Lung (tissue), 12 donors: Measurements from ENCODE around the gene MARCHF10. TPM values are rescaled to one million over a fixed set of nuclear protein-coding genes. Genes with fewer than 3 reads are reported as not detected.

Experiments
- ATAC-seq: fragments of 200-7000 bp; cut with Tn5 transposase; one replicate; pipeline ENCODE4 v1.9.1; 2020; ENCODE audit warnings: moderate number of reproducible peaks; ENCODE audit not compliant: insufficient read depth, low FRiP score
- DNase-seq, 3 donors: peaks; one replicate each; pipeline ENCODE4 v3.0.0-alpha.2; 2013 to 2017
- H3K27ac ChIP-seq, 2 donors: one replicate each; pipeline ENCODE4 v1.5.1; 2013; ENCODE audit warnings: mild to moderate bottlenecking in 2 of 2, moderate library complexity in 2 of 2, control low read depth in 1 of 2, inconsistent platforms in 1 of 2, low read depth in 1 of 2, low read length in 1 of 2
- H3K27me3 ChIP-seq, 3 donors: one replicate each; pipeline ENCODE4 v1.5.1; 2013; ENCODE audit warnings: low read length in 2 of 3; ENCODE audit not compliant: control insufficient read depth in 3 of 3, insufficient read depth in 3 of 3
- H3K36me3 ChIP-seq, 4 donors: one replicate each; pipeline ENCODE4 v1.5.1; 2013; ENCODE audit warnings: low read length in 4 of 4, mild to moderate bottlenecking in 1 of 4, moderate library complexity in 1 of 4; ENCODE audit not compliant: control insufficient read depth in 4 of 4, insufficient read depth in 4 of 4
- H3K4me1 ChIP-seq, 5 donors: one replicate each; pipeline ENCODE4 v1.5.1; 2013; ENCODE audit warnings: low read length in 5 of 5, mild to moderate bottlenecking in 2 of 5, moderate library complexity in 1 of 5; ENCODE audit not compliant: control insufficient read depth in 5 of 5, insufficient read depth in 5 of 5
- H3K4me3 ChIP-seq: one replicate; pipeline ENCODE4 v1.5.1; 2013; ENCODE audit warnings: mild to moderate bottlenecking, control low read depth, moderate library complexity
- H3K9ac ChIP-seq, 2 donors: one replicate each; pipeline ENCODE4 v1.5.1; 2013; ENCODE audit warnings: low read length in 2 of 2, control low read depth in 1 of 2; ENCODE audit not compliant: insufficient read depth in 1 of 2
- H3K9me3 ChIP-seq, 4 donors: one replicate each; pipeline ENCODE4 v1.5.1; 2013; ENCODE audit warnings: low read length in 3 of 4, mild to moderate bottlenecking in 1 of 4, moderate library complexity in 1 of 4; ENCODE audit not compliant: control insufficient read depth in 4 of 4, insufficient read depth in 3 of 4
- WGBS, 2 donors: extraction: QIAGEN DNeasy Blood & Tissue Kit; methylation state at CpG; one replicate each; pipeline ENCODE4 v1.1.7; 2013; 5-methylcytosine and 5-hydroxymethylcytosine counted together
- polyA plus RNA-seq, 2 donors: library from polyadenylated mRNA; stranded (reverse); fragments of 200-250 nt; gene quantifications; one replicate each; pipeline ENCODE4 v1.2.1, GENCODE V29; 2013
- total RNA-seq, 2 donors: library from RNA; depleted of rRNA in 1 of 2; stranded (reverse); fragments of >200 nt in 1 of 2; gene quantifications; one replicate each; pipeline ENCODE4 v1.2.1, GENCODE V29; 2014 to 2021
- TF ChIP-seq, protein P1 (sequence below): IDR thresholded peaks from 2 replicates; pipeline ENCODE4 v1.5.1; 2012; ENCODE audit warnings: mild to moderate bottlenecking; ENCODE audit errors: control extremely low read depth, extremely low read depth
- donor health status: control.
- donor health status: control.
- donor health status: Bipolar disorder and iron deficiency.
- donor health status: healthy.
- donor health status: DM: yes; HTN: yes; CAD: no.

The MARCHF10 gene
- total and polyA plus RNA-seq, 4 donors, result 3.1 to 13.8 (median 7.5) TPM

DNA sequence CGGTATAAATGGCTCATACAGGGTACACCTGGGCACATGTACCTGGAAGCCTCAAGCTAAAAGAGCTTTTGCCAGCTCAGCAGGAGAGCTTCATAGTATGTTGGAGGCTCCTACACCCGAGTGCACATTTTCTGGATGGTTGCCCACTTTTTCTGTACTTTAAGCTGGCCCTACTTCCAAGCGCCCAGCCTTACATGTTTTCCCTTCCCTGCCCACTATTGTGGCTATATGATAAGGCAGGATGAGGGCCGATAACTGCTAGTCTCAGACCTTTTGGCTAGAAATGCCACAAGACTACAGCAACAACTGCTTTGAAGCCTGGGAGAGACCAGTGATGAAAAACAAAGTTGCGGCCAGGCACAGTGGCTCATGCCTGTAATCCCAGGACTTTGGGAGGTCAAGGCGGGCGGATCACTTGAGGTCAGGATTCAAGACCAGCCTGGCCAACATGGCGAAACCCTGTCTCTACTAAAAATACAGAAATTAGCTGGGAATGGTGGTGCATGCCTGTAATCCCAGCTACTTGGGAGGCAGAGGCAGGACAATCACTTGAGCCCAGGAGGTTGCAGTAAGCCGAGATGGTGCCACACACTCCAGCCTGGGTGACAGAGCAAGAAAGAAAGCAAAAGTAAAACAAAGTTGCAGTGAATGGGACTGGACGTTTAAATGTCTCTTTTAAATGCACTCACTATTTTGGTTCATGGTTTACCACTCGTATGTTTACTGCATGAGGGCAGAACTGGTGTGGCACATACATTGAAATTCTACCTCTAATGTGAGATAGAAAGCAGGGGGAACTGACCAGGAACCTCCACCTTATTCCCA, 14.2 kb upstream of the MARCHF10 start:
- DNase-seq (peak; percentile 48 to 81 (median 62)), ATAC-seq (no peak)
- Histone ChIP-seq H3K36me3 (no peaks in the 10 kb centered on the region), H3K4me3 (no peak overlapping the region), H3K4me1 (peaks cover 0 to 23% (median 6%) of the 10 kb centered on the region in 5 donors), H3K27ac (no peak overlapping the region), H3K9me3 (no peaks in the 10 kb centered on the region), H3K9ac (no peak overlapping the region), H3K27me3 (no peaks in the 10 kb centered on the region)
- 75 to 81% methylated on average over 11 of the region's 11 CpGs for WGBS, 2 donors
- TF ChIP-seq, protein P1, sequence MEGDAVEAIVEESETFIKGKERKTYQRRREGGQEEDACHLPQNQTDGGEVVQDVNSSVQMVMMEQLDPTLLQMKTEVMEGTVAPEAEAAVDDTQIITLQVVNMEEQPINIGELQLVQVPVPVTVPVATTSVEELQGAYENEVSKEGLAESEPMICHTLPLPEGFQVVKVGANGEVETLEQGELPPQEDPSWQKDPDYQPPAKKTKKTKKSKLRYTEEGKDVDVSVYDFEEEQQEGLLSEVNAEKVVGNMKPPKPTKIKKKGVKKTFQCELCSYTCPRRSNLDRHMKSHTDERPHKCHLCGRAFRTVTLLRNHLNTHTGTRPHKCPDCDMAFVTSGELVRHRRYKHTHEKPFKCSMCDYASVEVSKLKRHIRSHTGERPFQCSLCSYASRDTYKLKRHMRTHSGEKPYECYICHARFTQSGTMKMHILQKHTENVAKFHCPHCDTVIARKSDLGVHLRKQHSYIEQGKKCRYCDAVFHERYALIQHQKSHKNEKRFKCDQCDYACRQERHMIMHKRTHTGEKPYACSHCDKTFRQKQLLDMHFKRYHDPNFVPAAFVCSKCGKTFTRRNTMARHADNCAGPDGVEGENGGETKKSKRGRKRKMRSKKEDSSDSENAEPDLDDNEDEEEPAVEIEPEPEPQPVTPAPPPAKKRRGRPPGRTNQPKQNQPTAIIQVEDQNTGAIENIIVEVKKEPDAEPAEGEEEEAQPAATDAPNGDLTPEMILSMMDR, result no peak

DNA sequence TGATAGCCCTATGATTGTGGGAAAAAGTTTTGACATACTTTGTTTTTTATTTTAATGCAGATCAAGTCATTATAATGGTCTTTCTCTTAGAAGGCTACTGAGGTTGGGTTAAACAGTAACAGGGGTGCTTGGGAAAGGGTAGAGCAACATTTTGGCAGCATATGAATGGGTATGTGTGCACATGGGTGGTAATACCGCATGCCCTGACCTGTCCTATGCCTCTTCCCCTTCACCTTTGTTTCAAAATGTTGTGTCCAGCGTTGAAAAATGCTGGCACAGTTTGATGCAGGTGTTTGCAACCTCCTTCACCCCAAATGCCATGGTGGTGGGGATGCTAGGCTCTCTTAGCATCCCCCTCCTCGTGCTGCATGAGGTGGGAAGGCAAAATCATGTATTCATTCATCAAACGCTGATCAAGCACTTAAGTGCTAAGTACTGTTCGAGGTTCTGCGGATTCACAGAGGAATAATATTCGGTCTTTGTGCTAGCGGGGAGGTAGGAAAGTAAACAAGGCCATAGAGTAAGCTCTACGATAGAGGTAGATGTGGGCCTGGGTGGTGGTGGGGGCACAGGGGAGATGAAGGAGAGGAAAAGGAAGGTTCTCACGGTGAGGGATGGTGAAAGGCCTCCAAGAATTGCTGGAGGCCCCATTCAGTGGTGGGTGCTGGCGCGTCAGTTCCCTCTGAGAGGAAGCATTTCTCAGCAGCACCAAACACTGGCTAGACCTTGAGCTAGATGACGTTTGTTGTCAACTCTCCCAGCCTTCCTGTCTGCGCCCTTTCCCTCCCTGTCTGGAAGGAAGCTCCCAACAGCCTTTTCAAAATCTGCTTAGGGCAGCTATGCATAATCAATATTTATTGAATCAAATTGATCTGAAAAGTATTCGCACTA, 13.3 kb upstream of the MARCHF10 start:
- Histone ChIP-seq H3K4me1 (peaks cover 0 to 30% (median 6%) of the 10 kb centered on the region in 5 donors), H3K9me3 (no peaks in the 10 kb centered on the region), H3K4me3 (no peak overlapping the region), H3K27me3 (no peaks in the 10 kb centered on the region), H3K36me3 (no peaks in the 10 kb centered on the region), H3K27ac (no peak overlapping the region), H3K9ac (no peak overlapping the region)
- TF ChIP-seq, protein P1, result no peak
- ATAC-seq, result no peak
- 79 to 82% methylated on average over 15 of the region's 15 CpGs for WGBS, 2 donors
- DNase-seq, result peak in 1 of 3 donors; percentile 25

DNA sequence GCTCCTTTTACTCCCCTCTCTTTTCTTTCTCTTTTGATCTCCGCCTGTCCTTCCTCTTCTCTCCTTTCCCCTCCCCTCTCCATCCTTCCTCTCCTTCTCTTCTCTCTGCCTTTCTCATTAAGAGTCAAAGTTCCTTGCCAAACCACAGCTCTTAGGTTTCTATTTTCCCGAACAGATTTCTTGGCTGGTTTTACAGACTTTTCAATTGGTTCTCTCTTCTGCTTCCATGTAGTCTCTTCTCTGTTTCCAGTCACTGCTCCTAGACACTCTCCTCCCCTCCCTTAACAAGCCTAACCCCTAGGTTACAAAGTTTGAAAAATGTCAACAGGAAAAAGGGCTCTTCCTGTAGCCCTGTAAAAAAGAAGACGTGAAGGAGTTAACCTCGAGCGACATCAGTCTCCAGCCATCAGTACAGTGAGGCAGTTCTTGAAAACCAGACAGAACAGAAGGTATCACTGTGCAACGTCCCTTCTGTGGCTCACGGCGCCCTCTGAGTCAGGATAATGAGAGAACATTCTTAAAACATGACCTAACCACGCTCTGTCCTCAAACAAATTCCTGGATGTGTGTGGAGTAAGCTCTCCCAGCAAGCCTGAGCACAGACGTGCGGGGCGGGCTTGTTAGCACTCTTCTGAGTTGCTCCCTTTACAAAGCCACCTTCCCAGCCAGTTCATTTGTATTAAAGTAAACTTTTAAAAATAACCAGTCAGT, 11.6 kb upstream of the MARCHF10 start:
- no peaks in the 10 kb centered on the region for H3K27me3 ChIP-seq
- peaks cover 0 to 36% (median 6%) of the 10 kb centered on the region in 5 donors for H3K4me1 ChIP-seq
- no peaks in the 10 kb centered on the region for H3K36me3 ChIP-seq
- DNase-seq (peak; percentile 84 to 88 (median 84)), ATAC-seq (peak; percentile 92)
- no peak overlapping the region for H3K4me3 ChIP-seq
- H3K9me3 ChIP-seq, result no peaks in the 10 kb centered on the region
- H3K27ac ChIP-seq, result peak overlapping the region; percentile 46 to 52
- peak overlapping the region in 1 of 2 donors; percentile 65 for H3K9ac ChIP-seq
- TF ChIP-seq, protein P1, result no peak
- WGBS, 2 donors, result 10 to 16% methylated on average over 12 of the region's 12 CpGs
